NCI-H128 (cell line): Measurements from ENCODE around the gene EIF2AK2.

Source experiments
- DNase-seq: peaks from one replicate; lab custom pipeline; 2025; ENCODE audit not compliant: unreplicated experiment; lab: John Stamatoyannopoulos, UW

The EIF2AK2 gene

DNA sequence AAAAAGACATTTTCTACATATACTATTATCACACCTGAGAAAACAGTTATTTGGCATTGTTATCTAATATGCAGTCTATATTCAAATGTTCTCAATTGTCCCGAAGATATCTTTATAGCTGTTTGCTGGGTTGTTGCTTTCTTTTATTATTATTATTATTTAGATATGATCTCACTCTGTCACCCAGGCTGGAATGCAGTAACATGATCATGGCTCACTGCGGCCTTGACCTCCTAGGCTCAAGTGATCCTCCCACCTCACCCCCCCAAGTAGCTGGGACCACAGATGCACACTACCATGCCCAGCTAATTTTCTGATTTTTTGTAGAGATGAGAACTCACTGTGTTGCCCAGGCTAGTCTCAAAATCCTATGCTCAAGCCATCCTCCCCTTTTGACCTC lies 52.6 kb downstream of the EIF2AK2 start:
- DNase-seq, result no peak

DNA sequence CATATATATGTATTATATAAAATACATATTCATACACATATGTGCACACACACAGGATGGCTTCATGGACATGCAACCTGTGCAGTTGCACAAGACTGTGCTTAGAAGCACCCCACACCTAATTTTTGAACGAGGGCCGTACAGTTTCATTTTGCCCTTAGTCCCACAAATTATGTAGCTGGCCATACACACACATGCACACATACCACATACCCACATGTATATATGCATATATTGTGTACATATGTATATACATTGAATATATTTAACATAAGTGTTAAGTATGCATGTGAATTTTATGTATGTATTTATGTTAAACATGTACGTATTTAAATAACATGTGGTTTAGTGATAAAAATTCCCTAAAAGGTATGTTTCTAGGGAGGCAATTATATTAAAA lies 54.2 kb downstream of the EIF2AK2 start:
- no peak for DNase-seq

DNA sequence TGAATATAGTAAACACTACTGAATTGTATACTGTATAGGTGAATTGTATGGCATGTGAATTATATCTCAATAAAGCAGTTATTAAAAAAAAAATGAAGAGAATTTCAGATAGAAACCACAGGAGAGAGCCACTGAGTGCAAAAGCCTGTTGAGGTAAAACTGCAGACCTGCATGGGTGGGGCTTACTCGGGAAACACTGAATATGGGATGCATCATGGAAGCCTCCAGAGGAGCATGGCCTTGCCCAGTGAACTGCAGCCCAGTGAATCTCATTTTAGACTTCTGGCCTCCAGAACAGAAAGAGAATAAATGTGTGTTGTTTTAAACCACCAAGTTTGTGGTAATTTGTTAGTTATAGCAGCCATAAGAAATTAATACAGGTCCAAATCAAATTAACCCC lies 56.7 kb downstream of the EIF2AK2 start:
- no peak for DNase-seq

DNA sequence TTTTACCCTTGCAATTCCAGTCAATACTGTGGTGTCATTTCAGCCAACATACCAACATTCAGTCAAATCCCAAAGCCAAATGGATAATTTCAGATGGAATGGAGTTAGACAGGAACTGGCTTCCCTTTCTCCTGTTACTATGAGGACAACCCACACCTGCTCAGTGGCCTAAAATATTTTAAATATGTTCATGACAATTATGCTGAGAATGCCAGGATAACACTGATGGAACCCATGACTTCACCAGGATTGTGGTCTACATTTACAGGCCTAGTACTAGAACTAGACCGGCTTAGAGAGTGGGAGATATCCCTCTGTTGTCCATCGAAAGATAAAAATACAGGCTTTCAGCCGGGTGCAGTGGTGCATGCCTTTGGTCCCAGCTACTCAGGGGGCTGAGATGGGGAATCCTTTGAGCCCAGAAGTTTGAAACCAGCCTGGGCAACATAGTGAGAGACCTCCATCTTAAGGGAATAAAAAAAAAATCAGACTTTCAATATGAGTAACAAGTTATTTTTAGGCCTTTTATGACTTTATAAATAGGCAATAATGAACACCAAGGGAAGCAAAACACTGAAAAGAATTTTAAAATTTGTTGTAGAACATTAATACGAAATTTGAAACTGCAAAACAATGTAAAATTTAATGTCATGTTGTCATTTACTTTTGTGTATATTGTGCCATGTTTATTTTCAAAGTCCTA lies 58.2 kb downstream of the EIF2AK2 start:
- DNase-seq, result no peak

DNA sequence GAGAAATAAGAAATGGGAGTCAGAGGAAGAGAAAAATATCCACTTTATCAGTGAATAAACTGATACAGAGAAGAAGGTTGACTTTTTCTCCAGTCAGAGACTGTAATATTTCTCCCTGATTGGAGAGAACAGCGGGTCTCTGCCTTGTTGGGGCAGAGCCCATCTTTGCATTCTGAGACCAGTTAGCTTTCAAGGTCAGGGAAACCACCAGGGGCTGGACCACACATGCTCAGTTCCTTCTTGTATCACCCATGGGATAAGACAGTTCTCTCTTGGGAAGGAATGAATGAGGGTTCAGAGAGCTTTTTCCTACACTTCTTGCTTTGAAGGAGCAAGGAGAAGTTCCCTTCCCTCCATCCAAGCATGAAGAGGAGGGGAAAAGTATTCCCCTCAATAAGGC lies 60.2 kb downstream of the EIF2AK2 start:
- no peak for DNase-seq

DNA sequence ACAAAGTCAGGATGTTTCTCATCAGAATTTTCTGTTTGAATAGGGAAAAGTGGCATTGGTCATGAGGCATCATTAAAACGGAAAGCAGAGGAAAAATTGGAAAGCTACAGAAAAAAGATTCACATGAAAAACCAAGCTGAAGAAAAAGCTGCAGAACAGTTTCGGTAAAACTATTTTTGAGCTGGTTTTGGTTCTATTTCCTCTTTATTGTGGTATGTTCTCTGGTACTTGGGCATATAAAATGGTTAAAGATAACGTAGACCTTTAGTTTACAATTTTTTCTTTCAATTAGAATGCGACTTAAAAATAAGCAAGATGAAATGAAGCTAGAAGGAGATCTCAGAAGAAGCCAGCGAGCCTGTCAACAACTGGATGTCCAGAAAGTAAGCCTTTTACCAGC lies 64.9 kb downstream of the EIF2AK2 start:
- DNase-seq, result no peak

DNA sequence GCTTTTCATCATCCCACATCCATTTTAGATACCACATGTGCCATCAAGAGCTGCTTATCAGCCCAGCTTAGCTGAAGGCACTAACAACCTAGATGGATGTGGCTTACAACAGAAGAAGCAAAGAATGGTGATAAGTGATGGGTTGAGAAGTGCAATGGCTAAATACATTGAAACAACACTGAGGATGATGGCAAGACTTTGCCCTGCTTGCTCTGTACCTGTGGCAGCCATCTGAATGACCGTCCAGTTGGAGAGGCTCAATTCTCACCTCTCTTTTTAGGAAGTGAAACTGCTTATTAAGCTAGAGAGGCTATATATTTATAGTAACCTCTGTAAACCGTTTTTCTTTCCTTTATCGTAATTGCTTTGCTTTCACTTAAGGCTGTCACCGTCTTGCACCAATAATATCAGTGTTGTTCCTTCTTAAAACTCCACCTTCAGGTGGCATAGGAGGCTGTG lies 66.7 kb downstream of the EIF2AK2 start:
- DNase-seq, result no peak

DNA sequence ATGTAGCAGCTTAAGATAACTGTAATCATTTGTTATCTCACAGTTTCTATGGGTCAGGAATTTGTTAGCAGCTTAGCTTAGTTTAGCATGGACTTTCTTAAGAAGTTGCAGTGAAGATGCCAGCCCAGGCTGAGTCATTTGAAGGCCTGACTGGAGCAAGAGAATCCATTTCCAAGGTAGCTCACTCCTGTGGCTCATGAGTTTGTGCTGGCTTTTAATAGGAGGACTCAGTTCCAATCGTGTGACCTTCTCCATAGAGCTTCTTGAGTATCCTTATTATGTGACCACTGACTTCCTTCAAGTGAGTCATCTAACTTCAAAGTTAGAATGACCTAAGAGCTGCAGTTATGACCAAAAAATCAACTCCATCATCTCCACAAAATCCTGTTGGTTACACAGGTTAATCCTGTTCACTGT lies 71.0 kb downstream of the EIF2AK2 start:
- DNase-seq, result no peak

DNA sequence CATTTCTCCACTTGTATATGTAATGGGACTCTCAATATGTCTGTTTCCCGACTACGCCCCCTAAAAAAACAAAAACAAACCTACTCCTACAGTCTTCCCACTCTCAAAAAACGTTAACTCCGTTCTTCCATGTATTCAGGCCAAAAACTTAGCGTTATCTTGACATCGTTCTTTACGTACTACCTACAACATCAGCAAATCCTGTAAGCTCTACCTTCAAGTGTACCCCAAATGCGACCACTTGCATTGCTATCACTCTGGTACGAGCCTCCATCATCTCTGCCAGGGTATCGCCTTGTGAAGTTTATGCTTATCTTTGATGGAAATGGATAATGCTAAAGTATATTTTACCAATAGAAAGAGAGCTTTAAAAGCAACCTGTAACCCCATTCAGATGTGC lies 72.0 kb downstream of the EIF2AK2 start:
- DNase-seq, result no peak

DNA sequence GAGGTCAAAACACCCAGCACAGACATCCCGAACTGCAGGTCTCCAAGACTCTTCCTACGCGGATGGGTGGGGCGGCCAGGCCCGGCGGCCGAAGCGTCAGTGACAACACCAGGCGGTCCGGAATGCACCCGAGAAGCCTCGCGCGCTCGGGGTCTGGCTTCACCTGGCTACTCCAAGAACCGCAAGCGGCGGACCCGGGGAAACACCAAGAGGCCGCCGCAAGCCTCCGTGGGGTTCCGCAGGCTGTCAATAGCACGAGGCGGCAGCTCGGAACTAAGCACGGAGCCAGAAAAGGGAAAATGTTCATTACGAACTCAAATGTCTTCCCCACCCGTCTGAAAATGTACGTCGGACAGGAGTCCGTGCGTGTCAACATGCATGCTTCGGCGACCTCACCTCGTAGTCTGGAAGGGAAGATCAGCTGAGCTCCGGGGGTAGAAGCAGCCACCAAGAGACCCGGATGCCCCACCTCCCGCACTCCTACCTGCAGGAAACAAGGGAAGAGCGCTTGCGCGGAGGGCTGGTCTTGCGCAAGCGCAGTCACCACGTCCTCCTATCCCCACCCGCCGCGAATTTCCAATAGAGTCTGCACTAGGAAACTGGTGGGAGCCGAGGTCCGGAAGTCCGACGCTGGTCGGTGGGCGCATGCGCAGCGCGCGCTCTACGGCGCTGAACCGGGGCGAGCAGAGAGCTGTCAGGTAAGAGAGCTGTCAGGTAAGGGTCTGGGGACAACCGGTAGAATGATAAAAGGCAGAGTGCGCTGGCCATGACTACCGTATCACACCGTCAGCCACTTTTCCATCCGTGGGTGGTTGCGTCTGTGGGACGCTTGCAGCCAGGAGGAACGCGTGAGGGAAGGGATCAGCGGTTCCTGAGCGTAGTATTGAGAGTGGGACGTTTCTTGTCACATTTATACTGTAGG lies 72.6 kb downstream of the EIF2AK2 start, which contains the start of the genes GPATCH11 and HEATR5B:
TSS of gene GPATCH11 (plus strand) at position 646 of the 922 bp plus-strand sequence. CDS start 3,864 bp downstream, outside the sequence.
TSS of gene HEATR5B (minus strand) at position 500 of the 922 bp plus-strand sequence. CDS start 958 bp downstream, outside the sequence.
- peak; percentile 96 for DNase-seq

DNA sequence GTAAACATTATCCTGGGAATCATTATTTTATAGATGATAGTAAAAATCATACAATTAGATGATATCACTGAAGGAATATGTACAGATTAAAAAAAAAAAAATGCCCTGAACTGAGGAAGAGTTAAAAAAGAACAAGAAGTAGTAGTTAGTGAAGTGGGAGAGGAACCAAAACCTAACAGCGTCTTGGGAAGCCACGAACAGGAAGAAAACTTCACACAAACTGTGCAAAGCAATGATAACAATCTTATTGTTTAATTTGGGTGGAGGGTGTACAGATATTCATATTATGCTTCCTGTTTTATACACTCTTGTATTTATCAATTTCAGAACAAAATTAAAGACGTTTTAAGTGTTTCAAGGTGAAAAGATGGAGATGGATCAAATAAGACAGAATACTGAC lies 76.1 kb downstream of the EIF2AK2 start:
- no peak for DNase-seq

DNA sequence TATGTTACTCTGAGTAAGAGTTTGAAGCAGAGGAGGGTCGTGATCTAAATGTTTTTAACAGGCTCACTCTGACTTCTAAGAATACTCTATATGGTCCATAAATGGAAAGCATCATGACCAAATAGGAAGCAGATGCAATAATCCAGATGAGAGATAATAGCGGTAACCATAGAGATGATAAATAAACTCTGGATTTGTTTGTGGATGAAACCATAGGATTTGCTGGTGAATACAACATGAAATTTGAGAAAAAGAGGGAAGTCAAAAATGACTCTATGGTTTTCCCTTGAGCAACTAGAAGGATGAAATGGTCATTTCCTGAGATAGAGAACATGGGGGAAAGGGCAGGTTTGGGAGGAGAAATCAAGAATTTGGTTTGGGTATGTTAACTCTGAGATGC lies 76.5 kb downstream of the EIF2AK2 start:
- no peak for DNase-seq

DNA sequence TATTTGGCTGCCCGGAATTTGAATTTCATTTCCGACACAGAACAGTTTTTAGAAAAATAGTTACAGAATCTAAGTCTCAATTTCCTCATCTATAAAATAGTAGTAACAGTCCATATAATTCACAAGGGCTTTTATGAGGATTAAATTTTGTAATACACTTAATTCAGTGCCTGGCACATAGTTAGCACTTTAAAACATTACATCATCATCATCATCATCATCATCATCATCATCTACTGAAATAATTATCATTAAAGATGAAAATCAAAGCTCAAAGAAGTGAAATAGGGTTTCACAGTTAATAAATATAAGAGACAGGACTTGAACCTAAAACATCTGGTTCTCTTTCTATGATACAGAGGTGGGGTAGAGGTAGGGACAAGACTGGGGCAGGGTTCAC lies 85.8 kb downstream of the EIF2AK2 start:
- DNase-seq, result no peak

DNA sequence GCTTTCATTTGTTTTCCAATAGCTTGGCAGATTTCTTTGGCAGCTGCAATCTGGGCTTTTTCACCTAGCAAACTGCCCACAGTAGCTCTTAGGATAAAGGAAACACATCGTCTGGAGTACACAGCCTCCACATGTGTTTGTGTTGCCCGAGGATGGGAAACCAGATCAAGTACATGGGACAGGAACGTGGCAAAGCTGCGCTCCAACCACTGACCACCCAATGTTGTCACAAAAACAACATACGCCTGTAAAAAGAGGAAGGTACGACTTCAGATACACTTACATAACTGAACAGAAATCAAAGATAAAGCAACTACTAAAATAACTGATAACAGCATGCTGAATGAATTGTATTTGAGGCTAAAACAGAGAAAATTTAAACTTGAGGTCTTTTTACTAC lies 88.1 kb downstream of the EIF2AK2 start:
- no peak for DNase-seq

DNA sequence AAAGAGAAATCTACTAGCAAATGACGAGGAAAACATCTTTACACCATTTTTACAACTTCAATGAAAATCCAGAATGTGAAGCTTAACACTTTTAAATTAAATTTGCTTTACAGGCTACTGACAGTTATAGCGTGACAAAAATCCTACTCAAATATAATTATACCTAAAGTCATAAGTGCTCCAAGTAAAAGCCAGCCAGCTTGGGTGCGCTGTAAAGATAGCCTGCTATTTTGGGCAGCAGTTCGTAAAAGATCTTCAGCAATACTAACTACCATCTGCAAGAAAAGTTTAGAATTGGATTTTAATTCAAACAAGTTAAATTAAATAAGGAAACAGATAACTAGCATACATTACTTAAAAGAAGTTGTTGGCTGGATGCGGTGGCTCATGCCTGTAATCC lies 95.0 kb downstream of the EIF2AK2 start:
- DNase-seq, result no peak

DNA sequence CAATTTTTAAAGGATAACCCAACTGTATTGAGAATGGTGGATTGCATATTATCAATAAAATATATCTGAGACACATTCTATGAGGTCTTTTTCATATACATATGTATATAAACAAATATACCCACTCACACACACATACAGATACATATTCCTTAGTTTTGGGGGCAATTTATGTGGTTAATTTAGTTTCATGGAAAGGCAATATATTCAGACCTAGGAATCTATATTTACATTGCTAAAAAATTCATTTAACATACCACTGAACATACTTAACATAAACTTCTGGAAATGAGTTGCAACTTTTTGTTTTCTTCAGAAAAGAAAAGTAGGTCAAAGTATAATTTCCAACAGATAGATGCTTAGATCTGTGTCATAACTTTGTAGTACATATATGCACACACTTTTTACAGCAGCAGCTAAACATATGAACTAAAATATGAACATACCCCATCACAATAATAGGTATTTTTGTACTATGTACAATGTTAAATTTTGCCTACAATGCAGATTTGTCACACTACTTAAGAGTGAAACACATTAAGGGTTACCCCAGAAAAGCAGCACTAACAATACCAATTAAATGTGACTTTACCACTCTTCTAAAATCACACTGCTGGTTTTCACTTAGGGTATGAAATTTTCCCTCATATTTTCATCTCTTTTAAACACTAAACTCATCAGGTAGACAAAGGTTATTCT lies 95.6 kb downstream of the EIF2AK2 start:
- DNase-seq, result no peak

DNA sequence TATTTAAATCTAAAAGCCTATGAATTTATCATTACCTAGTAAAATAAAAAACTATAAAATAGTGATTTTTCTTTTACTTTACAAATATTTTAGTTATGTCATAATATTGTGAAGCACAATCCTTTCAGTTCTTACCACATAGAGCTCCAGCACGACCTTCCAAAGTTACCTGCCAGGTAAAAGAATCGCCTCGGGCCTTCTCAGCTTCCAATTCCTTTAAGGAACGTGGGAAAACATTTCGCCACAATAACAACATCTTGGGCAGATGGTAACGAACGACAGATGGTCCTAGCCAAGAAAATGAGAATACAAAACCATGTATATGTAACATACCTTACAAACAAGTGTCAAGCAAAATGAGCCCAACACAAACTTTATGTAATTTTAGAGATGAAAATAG lies 96.3 kb downstream of the EIF2AK2 start:
- no peak for DNase-seq

DNA sequence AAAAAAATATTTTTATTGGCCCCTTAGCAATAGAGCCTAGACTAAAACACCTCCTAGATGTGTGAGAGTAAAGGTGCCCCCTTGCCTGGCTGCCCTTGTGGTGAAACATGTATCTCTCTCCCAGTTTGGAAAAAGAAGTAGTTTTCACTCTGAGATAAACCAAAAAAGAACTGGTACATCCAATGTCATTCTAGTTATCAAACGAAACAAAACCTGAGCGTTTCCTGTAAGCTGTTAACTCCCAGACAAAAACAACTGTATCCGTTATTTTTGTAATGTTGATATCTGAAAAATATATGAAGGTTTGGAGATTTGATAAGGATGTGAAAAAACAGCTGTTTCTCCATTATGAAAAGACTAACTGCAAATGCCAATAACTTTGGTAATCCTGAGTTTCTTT lies 96.9 kb downstream of the EIF2AK2 start:
- no peak for DNase-seq

DNA sequence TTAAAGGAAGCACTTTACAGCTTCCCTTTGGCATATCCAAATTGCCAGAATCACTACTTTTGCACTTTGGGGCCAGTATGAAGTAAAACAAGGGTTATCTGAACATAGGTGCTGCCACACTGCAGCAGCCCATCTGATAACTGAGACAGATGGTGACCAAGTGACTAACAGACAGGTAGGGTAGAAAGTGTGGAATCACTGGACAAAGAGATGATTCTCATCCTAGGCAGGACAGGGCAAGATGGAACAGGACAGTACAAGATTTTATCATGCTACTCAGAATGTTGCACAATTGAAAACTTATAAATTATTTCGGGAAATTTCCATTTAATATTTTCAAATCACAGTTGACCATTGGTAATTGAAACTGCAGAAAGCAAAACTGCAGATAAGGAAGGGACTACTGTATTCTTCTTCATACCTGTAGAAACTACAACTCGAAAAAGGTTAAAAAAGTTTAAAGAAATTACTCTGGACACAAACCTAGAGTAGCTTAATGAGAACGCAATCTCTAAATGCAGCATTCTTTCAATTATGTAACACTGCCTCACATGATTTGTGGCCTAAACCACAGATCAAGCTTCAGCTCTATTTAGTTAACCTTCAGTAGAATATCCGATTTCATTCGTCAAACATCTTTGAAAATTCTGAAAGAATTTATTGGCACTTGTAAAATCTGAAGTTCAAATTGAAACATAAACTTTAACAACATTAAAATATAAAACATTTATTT lies 104.0 kb downstream of the EIF2AK2 start:
- DNase-seq, result no peak
